Measurements from ENCODE around the gene C9orf50.
"Not testable (repeated sequence)": the region's sequence is repeated elsewhere in the genome, so short reads cannot be mapped to it uniquely, and the experiment has no call there.

C9orf50 gene

GRCh38 chr9:129620669-129621295 is at the start of gene C9orf50:
Gene C9orf50, minus strand, starts transcription at chr9:129621101. Its CDS starts 527 bp downstream, at chr9:129620574.
- DNase-seq: peak in 1 of 42 donors; percentile 43
- intact Hi-C loops (cut with DNase I): no loop called here

- intact Hi-C loops (cut with DNase I): no loop called here
- no peak for DNase-seq
These were observed 49.0 kb upstream of the C9orf50 start for GRCh38 chr9:129669946-129670345.

- no peak for DNase-seq
- intact Hi-C loops (cut with DNase I): no loop called here
These were observed 48.3 kb upstream of the C9orf50 start for GRCh38 chr9:129669141-129669718.

- DNase-seq: no peak
- intact Hi-C loops (cut with DNase I): no loop called here
These were observed 46.9 kb upstream of the C9orf50 start for GRCh38 chr9:129667850-129668249.

GRCh38 chr9:129667378-129667777 is 46.5 kb upstream of the C9orf50 start:
- no peak for DNase-seq
- intact Hi-C loops (cut with DNase I): no loop called here

- intact Hi-C loops (cut with DNase I): no loop called here
- no peak for DNase-seq
These were observed 45.7 kb upstream of the C9orf50 start for GRCh38 chr9:129666575-129666974.

- intact Hi-C loops (cut with DNase I): no loop called here
- no peak for DNase-seq
These were observed 45.1 kb upstream of the C9orf50 start for GRCh38 chr9:129665814-129666520.

GRCh38 chr9:129665389-129665775 is 44.5 kb upstream of the C9orf50 start, which contains the start of gene PRRX2:
Gene PRRX2, plus strand, starts transcription at chr9:129665647. Its CDS starts 221 bp downstream, at chr9:129665868.
- DNase-seq: peak in 1 of 42 donors; percentile 27
- intact Hi-C loops (cut with DNase I): no loop called here

GRCh38 chr9:129664746-129665388 is 44.0 kb upstream of the C9orf50 start:
- DNase-seq: no peak
- intact Hi-C loops (cut with DNase I): no loop called here

- intact Hi-C loops (cut with DNase I); DNase-seq: not testable (repeated sequence)
These were observed 41.3 kb upstream of the C9orf50 start for GRCh38 chr9:129662239-129662638.

- intact Hi-C loops (cut with DNase I): no loop called here
These were observed 40.1 kb upstream of the C9orf50 start for GRCh38 chr9:129661029-129661428.

GRCh38 chr9:129656795-129657390 is 36.0 kb upstream of the C9orf50 start:
- intact Hi-C loops (cut with DNase I): no loop called here

More at GRCh38 chr9:129661029-129661428, 40.1 kb upstream of the C9orf50 start:
- DNase-seq: no peak

GRCh38 chr9:129655696-129656095 is 34.8 kb upstream of the C9orf50 start:
- intact Hi-C loops (cut with DNase I): no loop called here

More at GRCh38 chr9:129656795-129657390, 36.0 kb upstream of the C9orf50 start:
- no peak for DNase-seq

GRCh38 chr9:129655154-129655553 is 34.3 kb upstream of the C9orf50 start:
- no peak for DNase-seq
- intact Hi-C loops (cut with DNase I): no loop called here

More at GRCh38 chr9:129655696-129656095, 34.8 kb upstream of the C9orf50 start:
- no peak for DNase-seq

- no peak for DNase-seq
- intact Hi-C loops (cut with DNase I): no loop called here
These were observed 33.7 kb upstream of the C9orf50 start for GRCh38 chr9:129654554-129655040.

GRCh38 chr9:129653823-129654553 is 33.1 kb upstream of the C9orf50 start:
- DNase-seq: no peak
- intact Hi-C loops (cut with DNase I): no loop called here

GRCh38 chr9:129650680-129651235 is 29.9 kb upstream of the C9orf50 start:
- intact Hi-C loops (cut with DNase I): no loop called here

More at GRCh38 chr9:129650680-129651235, 29.9 kb upstream of the C9orf50 start:
- DNase-seq: peak in 9 of 42 donors; percentile 17 to 60 (median 48)
